Measurements from ENCODE around the gene WDCP. TPM values are rescaled to one million over a fixed set of nuclear protein-coding genes. Genes with fewer than 3 reads are reported as not detected.

The WDCP gene
- total RNA-seq, 1 donor: 14.7 TPM

GRCh38 chr2:24058564-24059271 lies 11.5 kb upstream of the WDCP start:
- DNase-seq (ENCODE audit: low read depth): no peak
- no peak overlapping the region for H3K4me3 ChIP-seq (ENCODE audit: low read depth, low read length)
- TF ChIP-seq CTCF (IDR thresholded peaks at IDR 0.05; ENCODE audit: insufficient read depth, low read depth, low read length): no peak

- TF ChIP-seq CTCF (IDR thresholded peaks at IDR 0.05; ENCODE audit: insufficient read depth, low read depth, low read length): no peak
- no peak overlapping the region for H3K4me3 ChIP-seq (ENCODE audit: low read depth, low read length)
- no peak for DNase-seq (ENCODE audit: low read depth)
Measured at GRCh38 chr2:24055750-24056149, 8.6 kb upstream of the WDCP start.

DNA sequence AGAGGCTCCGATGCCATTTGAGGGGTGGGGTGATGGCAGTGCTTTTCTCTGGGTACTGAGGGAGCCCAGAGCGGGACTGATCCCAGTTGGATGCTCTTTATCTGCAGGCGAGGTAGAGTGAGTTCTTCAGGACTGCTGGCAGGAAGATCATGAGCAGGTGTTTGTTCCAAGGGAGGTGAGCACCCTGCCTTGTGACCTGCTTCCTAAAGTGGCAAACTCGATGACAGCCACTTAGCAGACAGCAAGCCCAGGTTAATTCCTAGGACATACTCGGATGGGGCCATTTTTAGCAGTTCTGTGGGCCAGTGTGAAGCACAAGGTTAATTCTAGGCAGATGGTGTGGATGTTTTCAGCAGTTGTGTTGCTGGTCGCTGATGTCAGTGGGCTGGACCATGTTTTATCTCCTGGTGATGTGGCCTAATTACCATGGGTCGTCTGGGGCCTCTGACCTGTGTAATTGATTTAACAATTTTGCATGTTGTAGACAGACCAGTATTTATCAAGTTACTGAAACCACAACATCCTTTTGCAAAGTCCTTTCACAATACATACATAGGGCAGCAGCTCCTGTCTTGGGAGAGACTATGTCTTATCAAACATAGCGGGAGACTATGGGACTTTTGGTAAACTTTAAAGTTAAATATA lies 7.3 kb upstream of the WDCP start:
- TF ChIP-seq CTCF (IDR thresholded peaks at IDR 0.05; ENCODE audit: insufficient read depth, low read depth, low read length): no peak
- peak; percentile 6 for DNase-seq (ENCODE audit: low read depth)
- H3K4me3 ChIP-seq (ENCODE audit: low read depth, low read length): no peak overlapping the region

DNA sequence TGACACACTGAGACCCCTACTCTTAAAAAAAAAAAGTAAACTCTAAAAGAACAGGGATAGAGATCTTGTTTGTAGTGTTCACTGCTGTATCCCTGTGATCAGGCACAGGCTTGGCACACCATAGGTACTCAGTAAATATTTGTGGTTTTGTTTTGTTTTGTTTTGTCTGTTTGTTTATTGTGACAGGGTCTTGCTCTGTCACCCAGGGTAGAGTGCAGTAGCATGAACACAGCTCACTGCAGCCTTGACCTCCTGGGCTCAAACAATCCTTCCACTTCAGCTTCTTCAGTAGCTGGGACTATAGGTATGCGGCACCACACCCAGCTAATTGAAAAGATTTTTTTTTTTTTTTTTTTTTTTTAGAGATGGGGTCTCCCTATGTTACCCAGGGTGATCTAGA lies 5.8 kb upstream of the WDCP start:
- no peak overlapping the region for H3K4me3 ChIP-seq (ENCODE audit: low read depth, low read length)
- no peak for DNase-seq (ENCODE audit: low read depth)
- no peak for TF ChIP-seq CTCF (IDR thresholded peaks at IDR 0.05; ENCODE audit: insufficient read depth, low read depth, low read length)

DNA sequence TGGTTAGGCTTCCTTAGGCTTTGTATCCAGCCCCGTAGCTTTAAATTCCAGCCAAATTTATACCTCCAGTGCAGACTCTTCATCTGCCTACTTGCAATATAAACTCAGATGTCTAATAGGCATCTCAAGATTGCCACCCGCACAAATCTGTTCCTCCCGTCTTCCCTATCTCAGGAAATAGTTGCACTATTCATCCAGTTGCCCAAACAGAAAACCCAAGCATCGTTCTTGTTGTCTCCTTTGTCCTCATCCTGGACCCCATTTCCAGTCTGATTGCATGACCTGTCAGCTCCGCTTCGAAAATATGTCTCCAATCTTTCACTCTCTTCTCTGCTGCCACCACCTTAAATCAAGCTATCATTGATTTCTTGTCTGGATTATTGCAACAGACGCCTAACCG lies 4.6 kb upstream of the WDCP start:
- H3K4me3 ChIP-seq (ENCODE audit: low read depth, low read length): no peak overlapping the region
- DNase-seq (ENCODE audit: low read depth): no peak
- no peak for TF ChIP-seq CTCF (IDR thresholded peaks at IDR 0.05; ENCODE audit: insufficient read depth, low read depth, low read length)

GRCh38 chr2:24050041-24050979 lies 3.1 kb upstream of the WDCP start:
- peak; percentile 8 for DNase-seq (ENCODE audit: low read depth)
- peak overlapping the region; percentile 73 for H3K4me3 ChIP-seq (ENCODE audit: low read depth, low read length)
- TF ChIP-seq CTCF (IDR thresholded peaks at IDR 0.05; ENCODE audit: insufficient read depth, low read depth, low read length): no peak

Measured in fibroblast of villous mesenchyme (primary cell).